Measurements from ENCODE around the gene TSPEAR. TPM values are rescaled to one million over a fixed set of nuclear protein-coding genes. Genes with fewer than 3 reads are reported as not detected.

Gene TSPEAR
- total RNA-seq, 1 donor from 2014 or later, result 0.34 TPM

- no peak for DNase-seq (ENCODE audit: extremely low spot score, unreplicated experiment)
- H3K4me3 Mint-ChIP-seq, result peak overlapping the region; percentile 11
- H3K9me3 Mint-ChIP-seq, result no peaks in the 10 kb centered on the region
- TF ChIP-seq CTCF (conservative IDR thresholded peaks at IDR 0.05), result no peak
- peaks cover 94% of the 10 kb centered on the region for H3K27me3 Mint-ChIP-seq
- no peak overlapping the region for H3K27ac Mint-ChIP-seq
- H3K4me1 Mint-ChIP-seq (ENCODE audit: unreplicated experiment), result peaks cover 9% of the 10 kb centered on the region
- no peaks in the 10 kb centered on the region for H3K36me3 Mint-ChIP-seq
These were observed 3.0 kb downstream of the TSPEAR start for GRCh38 chr21:44708213-44708865.

- no peak overlapping the region for H3K4me3 Mint-ChIP-seq
- TF ChIP-seq CTCF (conservative IDR thresholded peaks at IDR 0.05), result no peak
- H3K27me3 Mint-ChIP-seq, result peaks cover 93% of the 10 kb centered on the region
- H3K9me3 Mint-ChIP-seq, result no peaks in the 10 kb centered on the region
- DNase-seq (ENCODE audit: extremely low spot score, unreplicated experiment), result peak; percentile 64
- H3K4me1 Mint-ChIP-seq (ENCODE audit: unreplicated experiment), result peaks cover 9% of the 10 kb centered on the region
- H3K36me3 Mint-ChIP-seq, result no peaks in the 10 kb centered on the region
- H3K27ac Mint-ChIP-seq, result no peak overlapping the region
These were observed 4.4 kb downstream of the TSPEAR start for GRCh38 chr21:44706706-44707581.

GRCh38 chr21:44706026-44706705, 5.2 kb downstream of the TSPEAR start:
- no peak overlapping the region for H3K4me3 Mint-ChIP-seq
- TF ChIP-seq CTCF (conservative IDR thresholded peaks at IDR 0.05), result no peak
- no peaks in the 10 kb centered on the region for H3K9me3 Mint-ChIP-seq
- peaks cover 7% of the 10 kb centered on the region for H3K4me1 Mint-ChIP-seq (ENCODE audit: unreplicated experiment)
- H3K27ac Mint-ChIP-seq, result no peak overlapping the region
- peaks cover 93% of the 10 kb centered on the region for H3K27me3 Mint-ChIP-seq
- no peaks in the 10 kb centered on the region for H3K36me3 Mint-ChIP-seq
- DNase-seq (ENCODE audit: extremely low spot score, unreplicated experiment), result peak; percentile 66

GRCh38 chr21:44704636-44705001, 6.8 kb downstream of the TSPEAR start:
- H3K4me3 Mint-ChIP-seq, result no peak overlapping the region

More at GRCh38 chr21:44704636-44705001, 6.8 kb downstream of the TSPEAR start:
- no peaks in the 10 kb centered on the region for H3K36me3 Mint-ChIP-seq
- no peak for TF ChIP-seq CTCF (conservative IDR thresholded peaks at IDR 0.05)
- no peak overlapping the region for H3K27ac Mint-ChIP-seq
- peaks cover 4% of the 10 kb centered on the region for H3K4me1 Mint-ChIP-seq (ENCODE audit: unreplicated experiment)
- DNase-seq (ENCODE audit: extremely low spot score, unreplicated experiment), result no peak
- peaks cover 90% of the 10 kb centered on the region for H3K27me3 Mint-ChIP-seq
- H3K9me3 Mint-ChIP-seq, result no peaks in the 10 kb centered on the region

All from type B pancreatic cell (in vitro differentiated cells).